ENCODE data around the gene PGA3.
"Not testable (repeated sequence)": the region's sequence is repeated elsewhere in the genome, so short reads cannot be mapped to it uniquely, and the experiment has no call there.

DNA sequence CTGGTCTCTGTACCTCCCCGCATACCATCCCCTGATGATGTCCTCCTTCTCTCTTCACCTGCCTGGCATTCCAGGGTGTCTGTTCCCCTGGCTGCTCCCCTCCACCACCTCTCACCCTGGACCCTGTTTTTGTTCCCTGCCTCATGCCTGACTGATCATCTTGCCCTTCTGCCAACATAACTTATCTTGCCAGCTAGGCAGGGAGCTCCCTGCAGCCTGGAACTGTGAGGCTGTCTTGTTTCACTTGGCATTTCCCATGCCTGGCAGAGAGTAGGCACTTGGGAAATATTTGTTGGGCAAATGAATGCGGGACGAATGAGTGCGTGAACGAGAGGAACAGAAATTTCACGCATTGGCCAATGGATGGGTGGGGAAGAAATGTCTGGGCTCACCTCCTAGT is 26.1 kb downstream of the PGA3 start:
- TF ChIP-seq, protein P1, sequence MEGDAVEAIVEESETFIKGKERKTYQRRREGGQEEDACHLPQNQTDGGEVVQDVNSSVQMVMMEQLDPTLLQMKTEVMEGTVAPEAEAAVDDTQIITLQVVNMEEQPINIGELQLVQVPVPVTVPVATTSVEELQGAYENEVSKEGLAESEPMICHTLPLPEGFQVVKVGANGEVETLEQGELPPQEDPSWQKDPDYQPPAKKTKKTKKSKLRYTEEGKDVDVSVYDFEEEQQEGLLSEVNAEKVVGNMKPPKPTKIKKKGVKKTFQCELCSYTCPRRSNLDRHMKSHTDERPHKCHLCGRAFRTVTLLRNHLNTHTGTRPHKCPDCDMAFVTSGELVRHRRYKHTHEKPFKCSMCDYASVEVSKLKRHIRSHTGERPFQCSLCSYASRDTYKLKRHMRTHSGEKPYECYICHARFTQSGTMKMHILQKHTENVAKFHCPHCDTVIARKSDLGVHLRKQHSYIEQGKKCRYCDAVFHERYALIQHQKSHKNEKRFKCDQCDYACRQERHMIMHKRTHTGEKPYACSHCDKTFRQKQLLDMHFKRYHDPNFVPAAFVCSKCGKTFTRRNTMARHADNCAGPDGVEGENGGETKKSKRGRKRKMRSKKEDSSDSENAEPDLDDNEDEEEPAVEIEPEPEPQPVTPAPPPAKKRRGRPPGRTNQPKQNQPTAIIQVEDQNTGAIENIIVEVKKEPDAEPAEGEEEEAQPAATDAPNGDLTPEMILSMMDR (IDR thresholded peaks at IDR 0.05 in 8 of 11, conservative IDR thresholded peaks at IDR 0.05 in 3 of 11): not testable (repeated sequence)
- TF ChIP-seq POLR2A (IDR thresholded peaks at IDR 0.05): not testable (repeated sequence)

All from spleen (tissue), 7 donors.